Lung (tissue), 12 donors: ENCODE measurements around the gene PCDHGA2. TPM values are rescaled to one million over a fixed set of nuclear protein-coding genes. Genes with fewer than 3 reads are reported as not detected.
A peak's percentile ranks its signal among the peaks of the same experiment; 100 is the strongest.
"Not testable (repeated sequence)": the region's sequence is repeated elsewhere in the genome, so short reads cannot be mapped to it uniquely, and the experiment has no call there.

Experiments used
- ATAC-seq: fragments of 200-7000 bp; cut with Tn5 transposase; one replicate; pipeline ENCODE4 v1.9.1; 2020; ENCODE audit warnings: moderate number of reproducible peaks; ENCODE audit not compliant: insufficient read depth, low FRiP score
- DNase-seq, 3 donors: peaks; one replicate each; pipeline ENCODE4 v3.0.0-alpha.2; 2013 to 2017
- H3K27ac ChIP-seq, 2 donors: one replicate each; pipeline ENCODE4 v1.5.1; 2013; ENCODE audit warnings: mild to moderate bottlenecking in 2 of 2, moderate library complexity in 2 of 2, control low read depth in 1 of 2, inconsistent platforms in 1 of 2, low read depth in 1 of 2, low read length in 1 of 2
- H3K27me3 ChIP-seq, 3 donors: one replicate each; pipeline ENCODE4 v1.5.1; 2013; ENCODE audit warnings: low read length in 2 of 3; ENCODE audit not compliant: control insufficient read depth in 3 of 3, insufficient read depth in 3 of 3
- H3K36me3 ChIP-seq, 4 donors: one replicate each; pipeline ENCODE4 v1.5.1; 2013; ENCODE audit warnings: low read length in 4 of 4, mild to moderate bottlenecking in 1 of 4, moderate library complexity in 1 of 4; ENCODE audit not compliant: control insufficient read depth in 4 of 4, insufficient read depth in 4 of 4
- H3K4me1 ChIP-seq, 5 donors: one replicate each; pipeline ENCODE4 v1.5.1; 2013; ENCODE audit warnings: low read length in 5 of 5, mild to moderate bottlenecking in 2 of 5, moderate library complexity in 1 of 5; ENCODE audit not compliant: control insufficient read depth in 5 of 5, insufficient read depth in 5 of 5
- H3K4me3 ChIP-seq: one replicate; pipeline ENCODE4 v1.5.1; 2013; ENCODE audit warnings: mild to moderate bottlenecking, control low read depth, moderate library complexity
- H3K9ac ChIP-seq, 2 donors: one replicate each; pipeline ENCODE4 v1.5.1; 2013; ENCODE audit warnings: low read length in 2 of 2, control low read depth in 1 of 2; ENCODE audit not compliant: insufficient read depth in 1 of 2
- H3K9me3 ChIP-seq, 4 donors: one replicate each; pipeline ENCODE4 v1.5.1; 2013; ENCODE audit warnings: low read length in 3 of 4, mild to moderate bottlenecking in 1 of 4, moderate library complexity in 1 of 4; ENCODE audit not compliant: control insufficient read depth in 4 of 4, insufficient read depth in 3 of 4
- CTCF ChIP-seq: IDR thresholded peaks from 2 replicates; pipeline ENCODE4 v1.5.1; 2012; ENCODE audit warnings: mild to moderate bottlenecking; ENCODE audit errors: control extremely low read depth, extremely low read depth
- WGBS, 2 donors: extraction: QIAGEN DNeasy Blood & Tissue Kit; methylation state at CpG; one replicate each; pipeline ENCODE4 v1.1.7; 2013; 5-methylcytosine and 5-hydroxymethylcytosine counted together
- polyA plus RNA-seq, 2 donors: library from polyadenylated mRNA; stranded (reverse); fragments of 200-250 nt; gene quantifications; one replicate each; pipeline ENCODE4 v1.2.1, GENCODE V29; 2013
- total RNA-seq, 2 donors: library from RNA; depleted of rRNA in 1 of 2; stranded (reverse); fragments of >200 nt in 1 of 2; gene quantifications; one replicate each; pipeline ENCODE4 v1.2.1, GENCODE V29; 2014 to 2021
- donor health status: control.
- donor health status: control.
- donor health status: Bipolar disorder and iron deficiency.
- donor health status: healthy.
- donor health status: DM: yes; HTN: yes; CAD: no.

The PCDHGA2 gene
- total and polyA plus RNA-seq, 4 donors = 0.39 to 7.7 (median 3.3) TPM

GRCh38 chr5:141382469-141383294, 44.1 kb downstream of the PCDHGA2 start, which contains the start of gene PCDHGA7:
TSS of gene PCDHGA7 (plus strand) at chr5:141382742. CDS start at chr5:141382900, 158 bp downstream.
- H3K9ac ChIP-seq = no peak within 1 kb of the TSS
- H3K27ac ChIP-seq = no peak within 1 kb of the TSS
- peak in 1 of 3 donors; percentile 6 for DNase-seq
- H3K4me3 ChIP-seq = no peak within 1 kb of the TSS
- peaks cover 0 to 5% (median 0%) of the 10 kb centered on the region in 3 donors for H3K27me3 ChIP-seq
- peaks cover 8 to 40% (median 23%) of the 10 kb centered on the region in 4 donors for H3K9me3 ChIP-seq
- TF ChIP-seq CTCF = no peak
- no peaks in the 10 kb centered on the region for H3K36me3 ChIP-seq
- no peak for ATAC-seq
- no peaks in the 10 kb centered on the region for H3K4me1 ChIP-seq
- WGBS, 2 donors = 14 to 15% methylated on average over 37 of the region's 37 CpGs

- H3K27ac ChIP-seq = no peak overlapping the region
- H3K4me3 ChIP-seq = no peak overlapping the region
- ATAC-seq (no peak), DNase-seq (no peak)
- TF ChIP-seq CTCF = no peak
- peaks cover 0 to 5% (median 0%) of the 10 kb centered on the region in 3 donors for H3K27me3 ChIP-seq
- H3K36me3 ChIP-seq = peaks cover 0 to 3% (median 0%) of the 10 kb centered on the region in 4 donors
- no peak overlapping the region for H3K9ac ChIP-seq
- H3K9me3 ChIP-seq = peaks cover 8 to 39% (median 23%) of the 10 kb centered on the region in 4 donors
- WGBS, 2 donors = 30 to 37% methylated on average over 21 of the region's 21 CpGs
- no peaks in the 10 kb centered on the region for H3K4me1 ChIP-seq
Measured at GRCh38 chr5:141383345-141383744, 44.8 kb downstream of the PCDHGA2 start.

- H3K4me3 ChIP-seq = no peak overlapping the region
- DNase-seq (no peak), ATAC-seq (no peak)
- no peak overlapping the region for H3K9ac ChIP-seq
- 46 to 57% methylated on average over 42 to 43 of the region's 43 CpGs for WGBS, 2 donors
- peaks cover 6 to 44% (median 31%) of the 10 kb centered on the region in 4 donors for H3K9me3 ChIP-seq
- peaks cover 0 to 5% (median 0%) of the 10 kb centered on the region in 3 donors for H3K27me3 ChIP-seq
- H3K4me1 ChIP-seq = no peaks in the 10 kb centered on the region
- peaks cover 0 to 4% (median 0%) of the 10 kb centered on the region in 4 donors for H3K36me3 ChIP-seq
- TF ChIP-seq CTCF = no peak
- H3K27ac ChIP-seq = no peak overlapping the region
Measured at GRCh38 chr5:141384471-141385267, 46.1 kb downstream of the PCDHGA2 start.

- peaks cover 3 to 48% (median 26%) of the 10 kb centered on the region in 4 donors for H3K9me3 ChIP-seq
- H3K4me1 ChIP-seq, H3K36me3 ChIP-seq, H3K9ac ChIP-seq, H3K27ac ChIP-seq, H3K27me3 ChIP-seq, H3K4me3 ChIP-seq: not testable (repeated sequence)
- peak; percentile 62 for ATAC-seq
- WGBS, 2 donors = 13 to 14% methylated on average over 17 to 22 of the region's 40 CpGs
- peak in 2 of 3 donors; percentile 17 to 19 for DNase-seq
Measured at GRCh38 chr5:141387557-141388311, 49.2 kb downstream of the PCDHGA2 start, which contains the start of gene PCDHGB4. TSS of gene PCDHGB4 (plus strand) at chr5:141387698. CDS start at chr5:141387885, 187 bp downstream.
